HepG2 (cell line): ENCODE data around the gene SLC29A1. TPM values are rescaled to one million over a fixed set of nuclear protein-coding genes. Genes with fewer than 3 reads are reported as not detected.

Experiments
- CHD2 ChIP-seq: IDR thresholded peaks from 2 replicates; pipeline ENCODE4 v1.6.1; 2011; ENCODE audit warnings: low read depth, low read length, improper control_type of control experiment
- DNMT1 ChIP-seq: sonication (generic); formaldehyde crosslinking; IDR thresholded peaks from 2 replicates; pipeline ENCODE4 v1.5.1; 2020; ENCODE audit warnings: mild to moderate bottlenecking, missing genetic modification reagents
- ELF1 ChIP-seq: sonication (generic); formaldehyde crosslinking; IDR thresholded peaks from 2 replicates; pipeline ENCODE4 v1.4.0; 2020; ENCODE audit warnings: missing genetic modification reagents
- FOXM1 ChIP-seq: sonication (generic); formaldehyde crosslinking; IDR thresholded peaks from 2 replicates; pipeline ENCODE4 v1.5.0; 2020; ENCODE audit warnings: missing genetic modification reagents
- FOXP4 ChIP-seq: sonication (generic); formaldehyde crosslinking; IDR thresholded peaks from 2 replicates; pipeline ENCODE4 v1.4.0; 2020; ENCODE audit warnings: missing genetic modification reagents
- HNRNPL ChIP-seq: fragments of 200-400 bp; formaldehyde crosslinking; IDR thresholded peaks from 2 replicates; pipeline ENCODE4 v1.6.1; 2017; ENCODE audit warnings: mild to moderate bottlenecking, low read depth, low read length
- HOXA7 ChIP-seq: sonication (generic); formaldehyde crosslinking; IDR thresholded peaks from 2 replicates; pipeline ENCODE4 v1.8.1; 2022; ENCODE audit warnings: mild to moderate bottlenecking, missing genetic modification reagents, moderate library complexity
- JUND ChIP-seq: sonication (generic); formaldehyde crosslinking; IDR thresholded peaks from 2 replicates; pipeline ENCODE4 v1.8.0; 2022; ENCODE audit warnings: mild to moderate bottlenecking, missing genetic modification reagents
- KLF16 ChIP-seq, 2 experiments: sonication (generic) in 1 of 2; formaldehyde crosslinking in 1 of 2; IDR thresholded peaks; 2 replicates each; pipeline versions ENCODE4 v1.6.1 to v1.8.0; 2016 to 2023; ENCODE audit warnings: missing genetic modification reagents in 2 of 2, missing compliant biosample characterization in 1 of 2
- LCORL ChIP-seq, 2 experiments: fragments of 450-650 bp in 1 of 2; sonication (generic) in 1 of 2; formaldehyde crosslinking in 1 of 2; IDR thresholded peaks; 2 replicates each; pipeline versions ENCODE4 v1.5.0 to v1.6.1; 2017 to 2020; ENCODE audit warnings: antibody characterized with exemption in 1 of 2, missing genetic modification reagents in 1 of 2
- PLSCR1 ChIP-seq: sonication (generic); formaldehyde crosslinking; IDR thresholded peaks from 2 replicates; pipeline ENCODE4 v1.5.0; 2020; ENCODE audit warnings: missing genetic modification reagents, mild to moderate bottlenecking, borderline replicate concordance
- RBFOX2 ChIP-seq: fragments of 200-400 bp; formaldehyde crosslinking; IDR thresholded peaks from 2 replicates; pipeline ENCODE4 v1.6.1; 2017; ENCODE audit warnings: low read depth, mild to moderate bottlenecking, low read length
- SP5 ChIP-seq: IDR thresholded peaks from 2 replicates; pipeline ENCODE4 v1.6.1; 2016; ENCODE audit warnings: low read depth, borderline replicate concordance
- SRSF4 ChIP-seq: fragments of 200-400 bp; formaldehyde crosslinking; IDR thresholded peaks from one replicate; pipeline ENCODE4 v1.6.1; 2018; ENCODE audit warnings: mild to moderate bottlenecking, low read depth, low read length, moderate library complexity; ENCODE audit not compliant: poor library complexity, severe bottlenecking
- THAP9 ChIP-seq: sonication (generic); formaldehyde crosslinking; IDR thresholded peaks from 2 replicates; pipeline ENCODE4; 2020; ENCODE audit warnings: missing genetic modification reagents, mild to moderate bottlenecking, borderline replicate concordance
- ZMAT5 ChIP-seq: sonication (generic); formaldehyde crosslinking; IDR thresholded peaks from 2 replicates; pipeline ENCODE4 v1.5.0; 2020; ENCODE audit warnings: mild to moderate bottlenecking, low read depth, missing genetic modification reagents, borderline replicate concordance
- ZNF563 ChIP-seq: sonication (generic); formaldehyde crosslinking; IDR thresholded peaks from 2 replicates; pipeline ENCODE4 v1.8.0; 2022; ENCODE audit warnings: mild to moderate bottlenecking, moderate library complexity, missing genetic modification reagents
- ZNF605 ChIP-seq: sonication (generic); formaldehyde crosslinking; IDR thresholded peaks from 2 replicates; pipeline ENCODE4 v1.8.0; 2022; ENCODE audit warnings: mild to moderate bottlenecking, missing genetic modification reagents
- ZNF691 ChIP-seq: sonication (generic); formaldehyde crosslinking; IDR thresholded peaks from 2 replicates; pipeline ENCODE4 v1.4.0; 2020; ENCODE audit warnings: missing genetic modification reagents, low read depth, mild to moderate bottlenecking, borderline replicate concordance
- ZNF747 ChIP-seq: sonication (generic); formaldehyde crosslinking; IDR thresholded peaks from 2 replicates; pipeline ENCODE4 v1.8.1; 2023; ENCODE audit warnings: missing genetic modification reagents, mild to moderate bottlenecking, borderline replicate concordance
- ZNF883 ChIP-seq: sonication (generic); formaldehyde crosslinking; IDR thresholded peaks from 2 replicates; pipeline ENCODE4 v1.5.1; 2020; ENCODE audit warnings: mild to moderate bottlenecking, missing genetic modification reagents; ENCODE audit errors: not compliant biosample characterization
- polyA plus RNA-seq, 8 experiments: library from polyadenylated mRNA; depleted of rRNA in 3 of 8; stranded (reverse) in 7 of 8; unstranded in 1 of 8; fragments of >200 nt; fragmentation: Illumina TruSeq in 4 of 8; extraction: Trizol in 4 of 8; gene quantifications; 2 replicates each; pipeline versions ENCODE4 v1.2.1 to v1.2.3, GENCODE V29; 2011 to 2016; ENCODE audit warnings: low read depth in 4 of 8, missing spikeins in 1 of 8, mixed read lengths in 1 of 8; ENCODE audit not compliant: insufficient read depth in 1 of 8
- total RNA-seq, 5 experiments: library from RNA; depleted of rRNA; stranded (reverse); fragments of >200 nt; fragmentation: Illumina TruSeq; extraction: Trizol; gene quantifications; 2 replicates each; pipeline ENCODE4 v1.2.3, GENCODE V29; 2016; ENCODE audit warnings: low read depth in 1 of 5

The SLC29A1 gene
- total and polyA plus RNA-seq, 2 of the 13 experiments (the other 11 are each of a cell fraction or from before 2014, with no cell fraction given), result 43.2 to 106 TPM

GRCh38 chr6:44264154-44265006 is 41.0 kb downstream of the SLC29A1 start (continued):
- 0 out of 2 replicates have a peak, but pooled peaks have one; percentile 4 for TF ChIP-seq SP5 (CRISPR knock-in tag)
- TF ChIP-seq ZNF605 (CRISPR knock-in tag), result 0 out of 2 replicates have a peak, but pooled peaks have one; percentile 12
- TF ChIP-seq ZNF691 (CRISPR knock-in tag), result no peak
- TF ChIP-seq ZNF747 (CRISPR knock-in tag), result peak; percentile 26; the same call in 1 of the 2 replicates
- no peak for TF ChIP-seq ZMAT5 (CRISPR knock-in tag)
- TF ChIP-seq SRSF4, result no peak
- TF ChIP-seq ELF1 (CRISPR knock-in tag), result no peak
- TF ChIP-seq DNMT1, result no peak
- TF ChIP-seq ZNF883 (CRISPR knock-in tag), result peak; percentile 0
- peak; percentile 4; the same call in 1 of the 2 replicates for TF ChIP-seq FOXP4 (CRISPR knock-in tag)
- TF ChIP-seq THAP9, result peak; percentile 6; the same call in 1 of the 2 replicates
- TF ChIP-seq FOXM1 (CRISPR knock-in tag), result no peak
- TF ChIP-seq PLSCR1, result no peak
- TF ChIP-seq CHD2, result no peak
- TF ChIP-seq HOXA7 (CRISPR knock-in tag), result no peak
- no peak for TF ChIP-seq RBFOX2
- TF ChIP-seq LCORL (IDR thresholded peaks at IDR 0.05), result no peak
- 0 out of 2 replicates have a peak, but pooled peaks have one; percentile 39 for TF ChIP-seq LCORL (CRISPR knock-in tag; IDR thresholded peaks at IDR 0.05)
- TF ChIP-seq JUND (CRISPR knock-in tag), result no peak
- TF ChIP-seq KLF16 (CRISPR knock-in tag; IDR thresholded peaks at IDR 0.05), result no peak
- TF ChIP-seq HNRNPL, result no peak
- peak; percentile 82; the same call in 1 of the 2 replicates for TF ChIP-seq ZNF563 (CRISPR knock-in tag)
